ENCODE results near the gene FSD2. TPM values are rescaled to one million over a fixed set of nuclear protein-coding genes. Genes with fewer than 3 reads are reported as not detected.

FSD2 gene
- total and polyA plus RNA-seq, 2 of the 4 experiments (the other 2 are of a cell fraction), result not detected

DNA sequence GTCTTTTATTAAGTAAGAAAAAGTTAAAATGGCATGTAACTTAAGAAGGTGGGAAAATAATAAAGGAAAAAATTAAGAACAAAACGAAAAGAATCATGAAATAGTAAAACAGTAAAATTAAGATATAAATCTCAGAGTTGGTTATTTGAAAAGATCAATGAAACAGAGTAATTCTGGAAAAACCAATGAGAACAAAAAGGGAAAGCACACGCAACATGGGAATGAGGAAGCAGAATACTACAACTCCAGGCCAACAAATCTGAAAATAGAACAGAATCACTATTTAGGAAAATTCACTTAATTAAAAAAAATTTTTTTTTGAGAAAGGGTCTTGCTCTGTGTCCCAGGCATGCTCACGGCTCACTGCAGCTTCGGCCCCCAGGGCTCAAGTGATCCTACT is 34.3 kb upstream of the FSD2 start:
- Histone ChIP-seq H2AK9ac (replicated peaks; ENCODE audit: low read depth, low read length, poor library complexity) (no peak overlapping the region), H3K23ac (ENCODE audit: low read depth, low read length) (no peak overlapping the region), H3K27me3 (ENCODE audit: control insufficient read depth, insufficient read depth, low read length) (no peaks in the 10 kb centered on the region), H3K4me3 (ENCODE audit: insufficient read depth, low read depth, low read length) (no peak overlapping the region), H3K27ac (ENCODE audit: insufficient read depth, low read length) (no peak overlapping the region), H2BK120ac (ENCODE audit: low read depth, low read length) (no peak overlapping the region), H3K9me3 (ENCODE audit: control insufficient read depth, insufficient read depth, low read length) (no peaks in the 10 kb centered on the region), H2AK5ac (ENCODE audit: low read depth, low read length) (no peak overlapping the region), H3K4me2 (ENCODE audit: low read depth, low read length) (no peak overlapping the region), H3K79me1 (ENCODE audit: low read depth in 1 of 2, low read length in 2 of 2) (peaks cover 2 to 21% of the 10 kb centered on the region in 2 experiments; a peak in 3 of 4 replicates), H3K36me3 (ENCODE audit: control insufficient read depth, insufficient read depth, low read length) (peaks cover 28% of the 10 kb centered on the region), H3K4me1 (ENCODE audit: control insufficient read depth, insufficient read depth, low read length) (no peaks in the 10 kb centered on the region), H3K18ac (ENCODE audit: low read depth, low read length) (no peak overlapping the region), H4K8ac (ENCODE audit: low read depth in 2 of 2, low read length in 2 of 2) (no peak overlapping the region), H2AFZ (replicated peaks; ENCODE audit: low read length, poor library complexity) (no peak overlapping the region), H2BK20ac (ENCODE audit: low read depth, low read length) (no peak overlapping the region), H3K9ac (ENCODE audit: low read depth, low read length) (no peak overlapping the region), H3K9me1 (ENCODE audit: insufficient read depth, low read length) (no peaks in the 10 kb centered on the region; the same call in 1 of the 2 replicates), H3K56ac (ENCODE audit: extremely low read depth, insufficient read depth, low read length) (no peak overlapping the region), H4K91ac (ENCODE audit: insufficient read depth, low read depth, low read length) (no peak overlapping the region), H2BK5ac (ENCODE audit: low read depth, low read length, poor library complexity, severe bottlenecking) (no peak overlapping the region), H3K4ac (ENCODE audit: low read depth, low read length) (no peak overlapping the region), H3K14ac (replicated peaks; ENCODE audit: low read depth, low read length) (no peak overlapping the region), H4K20me1 (ENCODE audit: insufficient read depth, low read length) (no peaks in the 10 kb centered on the region), H2BK15ac (ENCODE audit: low read depth, low read length) (no peak overlapping the region), H4K5ac (ENCODE audit: low read depth, low read length) (no peak overlapping the region)
- no peak for ATAC-seq (ENCODE audit: low read depth)
- ChIA-PET CTCF (no interaction called here), POLR2A (ENCODE audit: unreplicated experiment) (no interaction called here)
- BruUV-seq (replicated peaks), result no TSS peak
- intact Hi-C loops (cut with micrococcal nuclease), result no loop called here
- WGBS, 2 experiments (ENCODE audit: extremely low coverage in 2 of 2, insufficient read length in 1 of 2), result no CpG with 5 or more reads among the region's 4 CpGs
- TF ChIP-seq RCOR1 (IDR thresholded peaks at IDR 0.05; ENCODE audit: insufficient replicate concordance, low read length) (no peak), RAD21 (IDR thresholded peaks at IDR 0.05; ENCODE audit: low read length) (no peak), CEBPB (IDR thresholded peaks at IDR 0.05; ENCODE audit: low read depth, low read length) (no peak), CHD1 (IDR thresholded peaks at IDR 0.05; ENCODE audit: low read depth, low read length) (no peak), SMC3 (IDR thresholded peaks at IDR 0.05; ENCODE audit: low read depth, low read length) (no peak), FOS (IDR thresholded peaks at IDR 0.05; ENCODE audit: low read depth, low read length) (no peak)
- TF ChIP-seq, protein P1, sequence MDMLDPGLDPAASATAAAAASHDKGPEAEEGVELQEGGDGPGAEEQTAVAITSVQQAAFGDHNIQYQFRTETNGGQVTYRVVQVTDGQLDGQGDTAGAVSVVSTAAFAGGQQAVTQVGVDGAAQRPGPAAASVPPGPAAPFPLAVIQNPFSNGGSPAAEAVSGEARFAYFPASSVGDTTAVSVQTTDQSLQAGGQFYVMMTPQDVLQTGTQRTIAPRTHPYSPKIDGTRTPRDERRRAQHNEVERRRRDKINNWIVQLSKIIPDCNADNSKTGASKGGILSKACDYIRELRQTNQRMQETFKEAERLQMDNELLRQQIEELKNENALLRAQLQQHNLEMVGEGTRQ (IDR thresholded peaks at IDR 0.05; ENCODE audit: low read depth, low read length), result no peak
- dilution Hi-C loops (cut with HindIII; ENCODE audit: low sequenced_read_pairs, unreplicated experiment), result no loop called here
- DNase-seq, result no peak
- in situ Hi-C loops (cut with MboI; ENCODE audit: low sequenced_read_pairs), result no loop called here

All from IMR-90 (cell line).